Renal cortical epithelial cell (primary cell): ENCODE results near the gene EDARADD. TPM values are rescaled to one million over a fixed set of nuclear protein-coding genes. Genes with fewer than 3 reads are reported as not detected.
A peak's percentile ranks its signal among the peaks of the same experiment; 100 is the strongest.
"Not testable (repeated sequence)": the region's sequence is repeated elsewhere in the genome, so short reads cannot be mapped to it uniquely, and the experiment has no call there.

Source experiments
- DNase-seq: peaks from one replicate; pipeline ENCODE4 v3.0.0-alpha.2; 2011; ENCODE audit warnings: low read depth
- total RNA-seq: library from RNA; depleted of rRNA; stranded (reverse); fragments of >200 nt; gene quantifications from 2 replicates; pipeline ENCODE4 v1.2.3, GENCODE V29; 2014

EDARADD gene
- total RNA-seq, 1 donor from 2014 or later, result 0.05 TPM

DNA sequence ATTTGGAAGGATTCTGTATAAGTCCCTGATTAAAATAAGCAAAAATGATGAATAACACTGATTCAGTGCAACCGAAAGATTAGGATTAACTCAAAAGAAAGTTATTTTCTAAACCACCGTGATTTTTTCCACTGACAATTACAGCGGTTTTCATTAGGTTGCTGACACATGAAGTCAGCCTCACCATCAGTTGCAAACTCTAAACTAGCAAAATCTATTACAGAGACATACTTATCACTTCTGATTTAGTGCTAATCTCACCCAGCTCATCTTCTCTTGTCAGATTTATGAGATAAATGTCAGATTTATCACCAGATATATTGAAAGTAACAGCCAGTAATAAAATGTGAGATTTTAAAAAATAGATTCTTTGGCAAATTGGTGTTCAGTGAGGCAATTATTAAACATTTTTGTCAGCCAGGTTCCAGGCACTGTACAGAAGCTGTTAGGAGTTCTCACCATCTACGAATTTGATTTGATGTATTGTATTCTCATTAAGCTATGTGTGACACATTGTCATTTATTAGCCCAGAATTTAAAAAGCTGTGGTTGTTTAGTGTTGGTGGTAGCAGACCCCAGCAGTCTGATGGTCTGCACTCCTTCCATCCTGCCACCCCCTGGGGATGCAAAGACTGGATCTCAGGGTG is 92.4 kb downstream of the EDARADD start:
- no peak for DNase-seq

DNA sequence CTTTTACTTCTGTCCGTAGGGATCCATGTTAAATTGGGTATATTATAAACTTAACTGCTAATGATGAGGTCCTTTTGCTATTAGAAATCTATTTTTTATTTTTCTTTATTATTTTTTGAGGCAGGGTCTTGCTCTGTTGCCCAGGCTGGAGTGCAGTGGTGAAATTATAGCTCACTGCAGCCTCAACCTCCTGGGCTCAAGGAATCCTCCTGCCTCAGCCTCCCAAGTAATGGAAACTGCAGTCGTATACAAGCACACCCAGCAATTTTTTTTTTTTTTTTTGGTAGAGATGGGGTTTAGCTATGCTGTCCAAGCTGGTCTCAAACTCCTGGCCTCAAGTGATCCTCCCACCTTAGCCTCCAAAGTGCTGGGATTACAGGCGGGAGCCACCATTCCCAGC is 95.1 kb downstream of the EDARADD start:
- DNase-seq, result not testable (repeated sequence)

DNA sequence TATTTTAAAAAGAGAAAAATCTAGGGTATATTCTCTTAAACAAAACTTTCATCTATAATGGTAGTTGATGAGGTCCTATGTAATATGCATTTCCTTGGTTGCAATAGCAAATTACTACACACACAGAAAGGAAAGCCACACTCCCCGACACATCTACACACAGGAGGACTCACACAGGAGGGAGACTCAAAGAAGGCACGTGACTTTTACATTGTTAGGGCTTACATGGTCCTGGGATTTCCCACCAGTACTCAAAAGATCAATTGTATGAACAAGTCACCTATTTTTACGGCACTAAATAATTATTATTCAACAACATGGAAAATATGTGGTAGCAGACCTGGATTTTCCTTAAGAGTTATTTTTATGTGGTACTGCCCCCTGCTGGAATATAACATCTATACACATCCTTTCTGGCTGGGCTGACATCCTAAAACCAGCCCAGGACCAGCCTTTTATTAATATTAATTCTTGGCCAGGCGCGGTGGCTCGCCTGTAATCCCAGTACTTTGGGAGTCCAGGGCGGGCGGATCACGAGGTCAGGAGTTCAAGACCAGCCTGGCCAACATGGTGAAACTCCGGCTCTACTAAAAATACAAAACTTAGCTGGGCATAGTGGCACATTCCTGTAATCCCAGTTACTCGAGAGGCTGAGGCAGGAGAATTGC is 95.8 kb downstream of the EDARADD start:
- DNase-seq, result peak; percentile 53

DNA sequence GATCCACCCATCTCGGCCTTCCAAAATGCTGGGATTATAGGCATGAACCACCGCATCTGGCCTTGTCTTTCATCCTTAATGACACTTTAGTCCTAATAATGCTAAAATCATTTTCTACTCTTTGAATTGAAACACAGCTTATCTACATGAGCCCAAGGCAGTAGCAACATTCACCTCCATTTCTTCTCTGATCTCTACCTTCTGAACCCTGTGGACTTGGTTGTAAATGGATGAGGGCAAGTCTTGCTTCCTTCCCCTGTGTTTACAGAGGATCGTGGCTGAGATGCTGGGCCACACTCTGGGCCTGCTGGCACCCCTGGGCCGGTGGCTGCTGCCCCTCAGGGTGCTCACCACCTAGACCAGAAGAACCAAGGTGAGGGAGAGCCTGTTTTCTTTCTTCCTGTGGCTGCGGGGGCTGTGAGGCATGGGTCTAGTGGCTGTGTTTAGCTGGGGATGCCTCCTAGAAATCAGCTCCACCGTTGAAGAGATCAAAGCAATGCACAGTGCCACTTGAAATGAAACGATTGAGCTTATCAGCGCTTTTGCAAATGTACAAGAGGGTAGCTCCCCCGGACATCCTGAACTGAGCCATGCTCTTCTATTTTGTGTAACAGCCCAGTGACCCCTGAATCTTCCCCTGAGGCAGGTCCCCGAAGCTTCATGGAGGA is 97.5 kb downstream of the EDARADD start:
- DNase-seq, result no peak

DNA sequence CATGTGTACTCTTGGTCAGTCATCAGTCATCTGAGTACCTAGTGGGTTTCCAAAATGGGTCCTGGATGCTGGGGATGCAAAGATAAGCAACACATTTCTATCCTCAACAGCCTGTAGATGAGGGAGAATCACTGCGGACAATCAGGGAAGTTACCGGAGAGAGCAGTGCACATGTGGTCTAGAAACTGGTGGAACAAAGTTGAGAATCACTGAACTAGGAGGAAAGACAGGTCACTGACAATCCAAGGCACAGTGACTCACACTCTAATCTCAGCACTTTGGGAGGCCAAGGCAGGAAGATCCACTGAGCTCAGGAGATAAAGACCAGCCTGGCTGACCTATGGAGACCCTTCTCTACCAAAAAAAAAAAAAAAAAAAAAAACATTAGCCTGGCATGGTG is 98.3 kb downstream of the EDARADD start:
- DNase-seq, result no peak

DNA sequence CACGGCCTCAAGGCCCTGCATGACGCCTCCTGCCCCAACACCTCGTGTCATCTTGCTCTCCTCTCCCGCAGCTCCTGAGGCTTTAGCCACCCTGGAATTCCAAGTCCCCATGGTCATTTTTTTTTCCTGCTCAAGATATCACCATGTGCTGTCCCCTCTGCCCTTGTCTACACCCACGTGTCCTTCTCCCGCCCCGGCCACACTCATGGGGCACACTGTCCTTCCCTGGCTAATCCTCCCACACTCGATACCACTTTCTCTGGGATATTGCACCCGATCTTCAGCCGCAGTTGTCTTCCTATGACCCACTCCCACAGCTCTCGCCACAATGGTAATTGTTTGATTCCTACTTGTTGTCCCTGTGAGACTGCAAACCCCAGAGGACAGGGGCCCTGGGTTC is 100.0 kb downstream of the EDARADD start:
- no peak for DNase-seq

DNA sequence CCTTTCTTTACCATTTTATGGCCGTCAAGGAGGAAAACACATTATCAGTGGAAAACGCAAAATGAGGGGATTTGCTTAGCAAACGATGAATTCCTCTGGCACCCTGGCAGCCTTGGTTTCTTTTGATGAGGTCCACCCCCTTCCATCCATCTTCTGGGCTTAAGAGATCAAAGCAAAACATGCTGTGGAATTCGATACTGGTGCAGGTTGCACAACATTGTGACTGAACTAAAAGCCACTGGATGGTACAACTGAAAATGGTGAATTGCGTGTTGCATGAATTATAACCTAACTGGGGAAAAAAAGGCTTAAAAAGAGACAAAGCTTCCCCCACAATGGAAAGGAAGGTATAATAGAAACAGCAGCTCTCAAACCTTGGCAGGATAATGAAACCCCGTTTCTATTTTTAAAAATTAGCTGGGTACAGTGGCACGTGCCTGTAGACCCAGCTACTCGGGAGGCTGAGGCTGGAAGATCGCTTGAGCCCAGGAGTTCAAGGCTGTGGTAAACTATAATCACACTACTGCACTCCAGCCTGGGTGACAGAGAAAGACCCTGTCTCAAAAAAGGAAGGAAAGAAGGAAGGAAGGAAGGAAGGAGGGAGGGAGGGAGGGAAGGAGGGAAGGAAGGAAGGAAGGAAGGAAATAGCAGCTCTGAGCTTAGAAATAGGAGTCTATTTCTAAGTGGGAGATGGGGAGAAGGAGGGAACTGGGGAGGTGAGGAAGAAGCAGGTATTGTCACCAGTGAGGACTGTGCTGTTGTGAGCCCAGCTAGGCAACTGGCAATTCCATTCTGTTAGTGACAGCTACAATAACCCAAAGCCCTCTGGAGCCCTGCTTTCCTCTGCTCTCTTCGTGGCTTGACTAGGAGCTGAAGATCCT is 100.7 kb downstream of the EDARADD start:
- peak; percentile 53 for DNase-seq

DNA sequence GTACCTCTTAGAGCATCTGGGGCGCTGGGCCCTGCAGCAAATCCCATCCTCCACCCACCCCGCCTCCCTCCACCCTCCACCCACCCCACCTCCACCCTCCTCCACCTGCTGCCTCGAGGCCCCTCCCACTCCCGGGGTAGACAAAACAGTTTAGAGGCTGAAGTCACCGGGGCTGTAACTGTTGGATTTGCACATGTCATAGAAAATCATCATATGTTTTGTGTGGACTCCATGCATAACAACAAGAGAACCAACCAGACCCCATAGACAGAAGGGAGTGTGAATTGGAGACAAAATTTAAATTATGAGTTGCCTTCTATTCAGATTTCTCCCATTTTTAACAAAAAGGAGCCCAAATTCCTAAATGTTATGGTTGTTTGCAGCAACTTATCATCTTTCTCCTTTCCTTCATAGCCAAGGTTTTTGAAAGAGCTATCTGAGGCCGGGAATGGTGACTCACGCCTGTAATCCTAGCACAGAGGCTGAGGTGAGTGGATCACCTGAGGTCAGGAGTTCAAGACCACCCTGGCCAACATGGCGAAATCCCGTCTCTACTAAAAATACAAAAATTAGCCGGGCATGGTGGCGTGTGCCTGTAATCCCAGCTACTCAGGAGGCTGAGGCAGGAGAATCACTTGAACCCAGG is 101.5 kb downstream of the EDARADD start:
- DNase-seq, result no peak

DNA sequence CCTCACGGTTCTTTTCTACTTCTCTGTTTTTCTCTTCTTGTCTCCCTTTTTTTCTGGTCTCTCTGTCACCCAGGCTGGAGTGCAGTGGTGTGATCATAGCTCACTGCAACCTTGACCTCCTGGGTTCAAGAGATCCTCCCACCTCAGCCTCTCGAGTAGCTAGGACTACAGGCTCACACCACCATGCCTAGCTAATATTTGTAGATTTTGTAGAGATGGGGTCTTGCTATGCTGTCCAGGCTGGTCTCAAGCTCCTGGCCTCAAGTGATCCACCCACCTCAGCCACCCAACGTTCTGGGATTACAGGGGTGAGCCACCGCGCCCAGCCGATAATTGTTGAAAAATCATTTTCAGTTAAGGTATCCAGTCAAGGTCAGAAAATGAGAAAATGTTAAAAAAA is 103.8 kb downstream of the EDARADD start:
- DNase-seq, result no peak

DNA sequence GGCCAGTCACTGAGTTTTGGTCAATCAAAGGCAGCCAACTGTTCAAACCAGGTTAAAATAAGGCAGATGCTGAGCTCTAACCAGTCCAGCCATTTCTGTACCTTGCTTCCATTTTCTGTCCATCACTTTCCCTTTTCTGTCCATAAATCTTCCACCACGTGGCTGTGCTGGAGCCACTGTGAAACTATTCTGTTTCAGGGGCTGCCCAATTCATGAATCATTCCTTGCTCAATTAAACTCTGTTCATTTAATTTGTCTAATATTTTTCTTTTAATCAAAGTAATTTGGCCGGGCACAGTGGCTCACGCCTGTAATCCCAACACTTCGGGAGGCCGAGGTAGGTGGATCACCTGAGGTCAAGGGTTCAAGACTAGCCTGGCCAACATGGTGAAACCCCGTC is 107.0 kb downstream of the EDARADD start:
- no peak for DNase-seq

DNA sequence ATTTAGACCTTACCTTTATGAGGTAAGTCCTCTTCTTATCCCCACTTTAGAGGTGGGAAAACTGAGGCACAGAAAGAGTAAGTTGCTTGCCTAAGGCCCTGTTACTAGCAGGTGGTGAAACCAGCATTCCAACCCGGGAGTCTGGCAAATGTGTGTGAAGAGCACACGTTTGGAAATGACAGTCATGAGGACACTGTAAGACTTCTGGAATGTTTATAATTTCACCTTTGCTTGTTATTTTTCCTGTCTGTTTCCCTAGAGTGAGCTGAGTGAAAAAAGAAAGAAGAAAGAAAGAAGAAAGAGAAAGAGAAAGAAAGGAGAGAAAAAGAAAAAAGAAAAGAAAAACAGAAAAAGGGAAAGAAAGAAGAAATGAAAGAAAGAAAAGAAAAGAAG is 108.5 kb downstream of the EDARADD start:
- peak; percentile 82 for DNase-seq

DNA sequence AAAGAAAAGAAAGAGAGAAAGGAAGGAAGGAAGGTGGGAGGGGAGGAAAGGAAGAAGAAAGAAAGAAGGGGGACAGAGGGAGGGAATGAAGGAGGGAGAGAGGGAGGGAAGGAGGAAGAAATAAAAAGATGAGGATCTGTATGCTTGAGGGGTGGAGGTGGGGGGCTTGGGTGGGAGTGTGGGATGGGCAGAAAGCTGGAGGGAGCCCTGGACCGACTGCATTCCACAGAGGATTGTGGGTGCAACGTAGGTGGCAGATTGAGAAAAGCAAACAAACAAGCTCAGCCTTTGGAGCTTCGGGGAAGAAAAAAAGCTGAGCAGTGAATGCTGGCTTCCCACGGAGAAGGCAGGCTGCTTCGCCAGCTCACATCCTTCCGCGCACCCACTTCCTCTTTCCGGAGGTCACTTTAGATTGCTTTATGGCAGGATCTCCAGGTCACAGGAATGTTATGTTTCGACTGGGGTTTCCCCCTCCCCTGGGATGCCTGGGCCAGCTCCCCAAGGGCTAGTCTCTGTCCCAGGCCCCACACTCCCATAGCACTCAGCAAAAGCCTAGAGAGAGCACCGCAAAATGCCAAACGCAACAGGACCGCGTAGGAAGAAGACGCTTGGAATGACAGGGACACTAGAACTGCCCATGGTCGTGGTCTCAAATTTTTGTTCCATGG is 109.0 kb downstream of the EDARADD start:
- DNase-seq, result peak; percentile 85

DNA sequence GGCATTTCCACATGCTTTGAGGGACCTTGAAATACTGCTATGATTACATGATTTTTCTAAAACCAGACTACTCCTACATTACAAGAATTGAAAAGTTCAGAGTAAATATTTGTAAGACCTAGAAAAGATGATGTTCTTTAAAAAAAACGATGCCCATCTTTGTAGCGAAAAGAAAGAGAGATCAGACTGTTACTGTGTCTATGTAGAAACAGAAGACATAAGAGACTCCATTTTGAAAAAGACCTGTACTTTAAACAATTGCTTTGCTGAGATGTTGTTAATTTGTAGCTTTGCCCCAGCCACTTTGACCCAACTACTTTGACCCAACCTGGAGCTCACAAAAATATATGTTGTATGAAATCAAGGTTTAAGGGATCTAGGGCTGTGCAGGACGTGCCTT is 110.3 kb downstream of the EDARADD start:
- DNase-seq, result not testable (repeated sequence)

DNA sequence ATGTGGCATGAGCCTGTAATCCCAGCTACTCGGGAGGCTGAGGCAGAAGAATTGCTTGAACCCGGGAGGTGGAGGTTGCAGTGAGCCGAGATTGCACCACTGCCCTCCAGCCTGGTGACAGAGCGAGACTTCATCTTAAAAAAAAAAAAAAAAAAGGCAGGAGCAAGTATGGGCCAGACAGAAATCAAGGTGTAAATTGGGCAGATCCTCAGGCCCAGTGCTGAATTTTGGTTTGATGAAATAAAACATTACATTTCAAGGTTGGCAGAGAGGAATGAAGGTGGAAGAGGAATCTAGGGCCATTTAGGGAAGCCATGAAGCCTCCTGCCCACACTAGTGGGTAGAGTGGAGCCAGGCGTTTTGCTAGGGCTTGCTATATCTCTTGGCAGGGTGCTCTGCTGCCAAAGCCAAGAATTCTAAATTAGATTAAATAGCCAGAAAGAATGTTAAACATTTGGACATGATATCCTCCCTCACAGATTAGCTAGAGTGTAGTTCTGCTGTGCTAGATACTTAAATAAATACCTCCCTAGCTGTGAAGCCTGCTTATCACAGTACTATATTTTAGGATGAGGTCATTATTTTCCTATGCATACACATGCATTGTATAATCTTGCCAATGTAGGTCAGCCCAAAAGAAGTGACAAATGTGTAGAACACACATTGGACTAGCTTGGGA is 113.1 kb downstream of the EDARADD start:
- peak; percentile 15 for DNase-seq

DNA sequence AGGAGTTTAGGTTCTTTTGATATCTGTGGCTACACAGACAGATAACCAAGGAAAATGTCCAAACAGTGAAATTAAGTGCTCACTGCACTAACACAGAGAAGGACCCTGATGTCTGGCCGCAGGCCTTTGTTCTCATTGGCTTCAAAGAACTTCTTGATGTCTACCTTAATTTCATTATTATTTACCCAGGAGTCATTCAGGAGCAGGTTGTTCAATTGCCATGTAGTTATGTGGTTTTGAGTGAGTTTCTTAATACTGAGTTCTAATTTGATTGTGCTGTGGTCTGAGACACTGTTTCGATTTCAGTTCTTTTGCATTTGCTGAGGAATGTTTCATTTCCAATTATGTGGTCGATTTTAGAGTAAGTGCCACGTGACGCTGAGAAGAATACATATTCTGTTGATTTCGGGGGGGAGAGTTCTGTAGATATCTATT is 114.5 kb downstream of the EDARADD start:
- DNase-seq, result no peak

DNA sequence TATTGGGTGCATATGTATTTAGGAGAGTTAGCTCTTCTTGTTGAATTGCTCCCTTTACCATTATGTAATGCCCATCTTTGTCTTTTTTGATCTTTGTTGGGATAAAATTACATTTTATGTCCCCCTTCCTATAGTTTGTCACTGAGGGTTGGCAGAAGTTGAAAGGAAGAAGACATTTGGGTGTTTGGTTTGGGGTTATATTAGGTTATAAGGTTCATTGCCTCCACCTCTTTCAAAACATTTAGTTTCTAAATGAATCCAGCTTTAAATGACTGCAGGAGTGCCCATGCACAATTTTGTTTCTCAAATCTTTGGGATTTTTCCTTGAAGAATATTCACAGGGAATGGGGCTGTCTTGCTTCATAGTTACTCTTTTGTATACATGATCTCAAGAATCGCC is 115.1 kb downstream of the EDARADD start:
- DNase-seq, result no peak

DNA sequence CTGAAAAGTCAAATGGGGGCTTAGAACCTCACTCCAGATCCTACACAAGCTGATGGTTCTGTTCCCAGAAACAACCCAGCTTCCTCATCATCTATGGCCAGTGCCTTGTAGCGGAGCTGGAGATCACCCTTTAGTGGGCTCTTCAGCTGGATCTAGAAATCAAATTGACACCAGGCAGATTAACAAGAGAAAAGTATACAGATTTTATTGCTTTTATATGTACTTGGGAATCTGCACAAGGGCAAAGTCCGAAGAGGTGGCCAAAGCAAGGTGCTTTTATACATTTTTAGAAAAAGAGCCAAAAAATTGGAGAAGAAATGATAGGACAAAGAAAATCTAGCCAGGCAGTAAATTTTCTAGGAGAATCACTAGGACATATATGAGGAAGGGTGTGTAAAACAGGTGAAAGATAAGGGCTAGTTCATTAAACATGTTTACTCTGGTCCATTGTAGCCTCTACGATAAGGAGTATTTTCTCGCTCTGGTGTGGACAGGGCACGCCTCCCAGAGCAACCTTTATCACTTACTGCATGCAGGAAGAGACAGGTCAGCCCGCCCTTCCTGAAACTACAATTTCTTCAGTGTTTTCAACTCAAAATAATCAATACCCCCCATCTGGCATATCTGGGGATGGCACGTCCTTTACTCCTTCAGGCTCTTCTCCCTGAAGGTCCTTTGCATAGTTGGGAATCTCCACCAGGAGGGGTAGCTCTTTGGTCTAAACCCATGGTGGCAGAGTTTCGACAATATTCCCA is 115.7 kb downstream of the EDARADD start:
- DNase-seq, result no peak

DNA sequence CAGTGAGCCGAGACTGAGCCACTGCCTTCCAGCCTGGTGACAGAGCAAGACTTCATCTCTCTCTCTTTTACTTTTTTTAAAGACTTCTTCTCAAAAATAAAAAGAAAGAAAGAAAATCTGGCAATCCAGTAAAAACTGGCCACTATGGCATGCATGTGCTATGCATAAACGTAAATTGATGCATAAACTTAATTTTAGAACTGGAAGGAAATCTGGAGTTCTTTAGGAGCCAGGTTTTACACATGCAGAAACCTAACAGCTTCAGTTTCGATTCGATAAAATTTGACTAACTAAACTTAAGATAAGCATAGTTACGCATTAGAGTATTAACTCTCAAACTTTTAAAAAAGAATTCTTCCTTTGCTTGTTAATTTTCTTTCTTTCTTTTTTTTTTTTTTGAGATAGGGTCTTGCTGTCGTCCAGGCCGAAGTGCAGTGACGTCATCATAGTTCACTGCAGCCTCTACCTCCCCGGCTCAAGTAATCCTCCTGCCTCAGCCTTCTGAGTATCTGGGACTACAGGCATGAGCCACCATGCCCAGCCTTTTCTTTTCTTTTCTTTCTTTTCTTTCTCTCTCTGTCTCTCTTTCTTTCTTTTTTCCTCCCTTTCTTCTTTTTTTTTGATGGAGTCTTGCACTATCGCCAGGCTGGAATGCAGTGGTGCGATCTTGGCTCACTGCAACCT is 117.8 kb downstream of the EDARADD start:
- DNase-seq, result no peak
